SK-N-SH (cell line): ENCODE measurements around the gene EML1. TPM values are rescaled to one million over a fixed set of nuclear protein-coding genes. Genes with fewer than 3 reads are reported as not detected.

Experiments used
- CTCF ChIA-PET: fragments of 300-600, 350-600 bp; formaldehyde crosslinking; extraction: SDS; loops from one replicate; lab custom pipeline; 2021; lab: Yijun Ruan, JAX
- POLR2A ChIA-PET: fragments of 350-600 bp; sonication (Branson Sonifier 250); formaldehyde crosslinking; extraction: SDS; loops from one replicate; lab custom pipeline; 2020; ENCODE audit warnings: antibody characterized with exemption, inconsistent platforms; lab: Yijun Ruan, JAX
- DNase-seq: peaks from one replicate; pipeline ENCODE4 v3.0.0; 2012
- H2AFZ ChIP-seq: fragments of 200-600 bp; sonication (generic); 2 replicates; pipeline ENCODE4 v1.8.1; 2016; ENCODE audit warnings: antibody characterized with exemption, mild to moderate bottlenecking, low read depth
- H3F3A ChIP-seq: fragments of 200-600 bp; sonication (generic); replicated peaks from 2 replicates; pipeline ENCODE3; 2016; ENCODE audit warnings: antibody characterized with exemption, mild to moderate bottlenecking; ENCODE audit not compliant: insufficient read depth
- H3K27ac ChIP-seq, 2 experiments: fragments of 200-500 bp in 1 of 2; fragments of 200-600 bp in 1 of 2; sonication (Bioruptor generic) in 1 of 2; sonication (generic), shearing (Covaris generic) in 1 of 2; 2 replicates each; pipeline versions ENCODE4 v1.5.1 to v1.6.1; 2014 to 2016; ENCODE audit warnings: low read depth in 2 of 2, inconsistent platforms in 1 of 2, low read length in 1 of 2, mild to moderate bottlenecking in 1 of 2, mixed read lengths in 1 of 2
- H3K27me3 ChIP-seq: fragments of 200-600 bp; sonication (generic), shearing (Covaris generic); 2 replicates; pipeline ENCODE4 v1.6.1; 2016; ENCODE audit warnings: mixed run types; ENCODE audit not compliant: insufficient read depth
- H3K36me3 ChIP-seq, 2 experiments: fragments of 200-500 bp in 1 of 2; fragments of 200-600 bp in 1 of 2; sonication (Bioruptor generic) in 1 of 2; sonication (generic) in 1 of 2; replicated peaks in 1 of 2; 2 replicates each; pipeline versions ENCODE3 to v1.5.1; 2014 to 2016; ENCODE audit warnings: low read length in 1 of 2, mild to moderate bottlenecking in 1 of 2; ENCODE audit not compliant: insufficient read depth in 2 of 2, control insufficient read depth in 1 of 2
- H3K4me1 ChIP-seq, 2 experiments: fragments of 200-500 bp in 1 of 2; fragments of 200-600 bp in 1 of 2; sonication (Bioruptor generic) in 1 of 2; sonication (generic), shearing (Covaris generic) in 1 of 2; 2 replicates each; pipeline versions ENCODE4 v1.5.1 to v1.6.1; 2014 to 2016; ENCODE audit warnings: low read depth in 1 of 2, low read length in 1 of 2, mixed run types in 1 of 2; ENCODE audit not compliant: insufficient read depth in 2 of 2, control insufficient read depth in 1 of 2
- H3K4me2 ChIP-seq: fragments of 200-600 bp; sonication (generic), shearing (Covaris generic); 2 replicates; pipeline ENCODE4 v1.6.1; 2017; ENCODE audit warnings: mixed run types
- H3K4me3 ChIP-seq, 2 experiments: fragments of 200-500 bp in 1 of 2; fragments of 200-600 bp in 1 of 2; sonication (Bioruptor generic) in 1 of 2; sonication (generic), shearing (Covaris generic) in 1 of 2; 2 replicates each; pipeline versions ENCODE4 v1.5.1 to v1.8.1; 2014 to 2016; ENCODE audit warnings: low read depth in 2 of 2, inconsistent platforms in 1 of 2, low read length in 1 of 2, mild to moderate bottlenecking in 1 of 2, mixed read lengths in 1 of 2, moderate library complexity in 1 of 2
- H3K79me2 ChIP-seq: fragments of 200-600 bp; sonication (generic); 2 replicates; pipeline ENCODE4 v1.8.1; 2017; ENCODE audit warnings: mild to moderate bottlenecking; ENCODE audit not compliant: insufficient read depth
- H3K9ac ChIP-seq: fragments of 200-600 bp; sonication (generic); 2 replicates; pipeline ENCODE4 v1.6.1; 2017; ENCODE audit warnings: mixed run types
- H3K9me2 ChIP-seq: fragments of 200-600 bp; sonication (generic); 2 replicates; pipeline ENCODE4 v1.6.1; 2017; ENCODE audit warnings: mixed run types
- H3K9me3 ChIP-seq: fragments of 200-600 bp; sonication (generic); 2 replicates; pipeline ENCODE4 v1.6.1; 2017; ENCODE audit warnings: mixed run types, mild to moderate bottlenecking, moderate library complexity
- H4K20me1 ChIP-seq: fragments of 200-600 bp; sonication (generic); 2 replicates; pipeline ENCODE4 v1.6.1; 2017; ENCODE audit warnings: mild to moderate bottlenecking, mixed run types; ENCODE audit not compliant: insufficient read depth
- CHD2 ChIP-seq: fragments of 150-350 bp; IDR thresholded peaks from 2 replicates; pipeline ENCODE4 v1.6.1; 2018; ENCODE audit warnings: low read length; ENCODE audit not compliant: partially characterized antibody
- FOSL2 ChIP-seq: IDR thresholded peaks from 2 replicates; pipeline ENCODE4 v1.4.0; 2012; ENCODE audit warnings: low read depth, mild to moderate bottlenecking, moderate library complexity, borderline replicate concordance
- FOXJ3 ChIP-seq: sonication (generic); formaldehyde crosslinking; IDR thresholded peaks from 2 replicates; pipeline ENCODE4 v1.5.1; 2020; ENCODE audit warnings: mild to moderate bottlenecking, missing genetic modification reagents
- GABPA ChIP-seq: IDR thresholded peaks from 2 replicates; pipeline ENCODE4 v1.4.0; 2012; ENCODE audit warnings: low read depth, mild to moderate bottlenecking
- JUND ChIP-seq: IDR thresholded peaks from 2 replicates; pipeline ENCODE4 v1.4.0; 2012
- MXI1 ChIP-seq: IDR thresholded peaks from 2 replicates; pipeline ENCODE4 v1.6.1; 2012; ENCODE audit warnings: mild to moderate bottlenecking, low read depth, low read length, improper control_type of control experiment
- NFIC ChIP-seq: IDR thresholded peaks from 2 replicates; pipeline ENCODE4 v1.4.0; 2012; ENCODE audit warnings: borderline replicate concordance
- RAD21 ChIP-seq: IDR thresholded peaks from 2 replicates; pipeline ENCODE4 v1.6.1; 2012; ENCODE audit warnings: mild to moderate bottlenecking, low read length
- RFX5 ChIP-seq: IDR thresholded peaks from 2 replicates; pipeline ENCODE4 v1.6.1; 2012; ENCODE audit warnings: mild to moderate bottlenecking, improper control_type of control experiment, low read length
- SIN3A ChIP-seq: IDR thresholded peaks from 2 replicates; pipeline ENCODE4 v1.6.1; 2012; ENCODE audit warnings: low read depth, mild to moderate bottlenecking, low read length, moderate library complexity, borderline replicate concordance
- SMC3 ChIP-seq: IDR thresholded peaks from 2 replicates; pipeline ENCODE4 v1.6.1; 2012; ENCODE audit warnings: low read depth, low read length, improper control_type of control experiment
- TEAD4 ChIP-seq: IDR thresholded peaks from 2 replicates; pipeline ENCODE4 v1.4.0; 2012; ENCODE audit warnings: mild to moderate bottlenecking, borderline replicate concordance; ENCODE audit not compliant: insufficient read depth
- WGBS: methylation state at CpG from one replicate; pipeline ENCODE4 v1.1.6; 2017; ENCODE audit warnings: low lambda C conversion rate; 5-methylcytosine and 5-hydroxymethylcytosine counted together
- polyA plus RNA-seq, 3 experiments: library from polyadenylated mRNA; depleted of rRNA; stranded (reverse); fragments of >200 nt; gene quantifications; 2 replicates each; pipeline ENCODE4 v1.2.3, GENCODE V29; 2012
- TF ChIP-seq, protein P1 (sequence below): IDR thresholded peaks from 2 replicates; pipeline ENCODE4 v1.6.1; 2012; ENCODE audit warnings: mild to moderate bottlenecking, low read depth, low read length, moderate library complexity
- TF ChIP-seq, protein P2 (sequence below): IDR thresholded peaks from 2 replicates; pipeline ENCODE4; 2012
- TF ChIP-seq, protein P3 (sequence below): fragments of 150-350 bp; IDR thresholded peaks from 2 replicates; pipeline ENCODE4 v1.6.1; 2016; ENCODE audit warnings: mild to moderate bottlenecking, low read depth, low read length

Gene EML1
- polyA plus RNA-seq, 1 of the 3 experiments (the other 2 are of a cell fraction) = 6.3 TPM

DNA sequence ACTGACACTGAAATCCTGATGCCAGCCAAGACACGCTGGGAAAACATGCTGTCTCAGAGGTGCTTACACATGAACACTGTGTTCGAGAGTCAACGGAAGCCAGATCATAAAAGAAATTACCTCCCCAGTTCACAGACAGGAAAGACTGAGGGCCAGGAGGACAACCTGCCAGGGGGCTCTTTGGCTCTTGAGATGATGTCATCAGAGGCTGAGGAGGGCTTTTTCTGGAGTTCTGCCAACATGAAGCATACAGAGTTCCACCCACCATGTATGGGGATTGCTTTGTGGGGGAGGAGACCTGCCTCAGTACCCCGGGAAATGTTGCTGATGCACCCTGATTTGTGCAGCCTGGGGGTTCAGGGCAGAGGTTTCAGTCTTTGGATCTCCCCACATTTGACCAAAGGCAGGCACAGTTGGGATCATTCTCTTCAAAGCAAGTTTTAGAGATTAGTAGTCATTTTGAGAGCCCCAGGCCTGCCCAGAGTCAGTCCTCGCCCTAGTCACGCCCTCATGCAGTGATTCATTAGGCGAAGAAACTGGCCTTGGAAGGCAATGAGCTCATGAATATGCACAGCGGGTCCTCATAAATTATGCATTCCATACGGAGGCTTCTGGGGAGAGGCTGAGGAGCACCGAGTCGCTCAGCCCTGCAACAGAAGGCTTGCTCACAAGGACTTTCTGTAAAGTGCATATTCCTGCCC, 34.9 kb upstream of the EML1 start:
- 54% methylated on average over 9 of the region's 11 CpGs for WGBS
- Histone ChIP-seq H3K4me3 (no peak overlapping the region), H3K79me2 (no peaks in the 10 kb centered on the region), H3K27ac (peak overlapping the region in 1 of 2 experiments; percentile 97; a peak in 2 of 4 replicates), H3K9ac (peak overlapping the region; percentile 42; the same call in 1 of the 2 replicates), H3K4me2 (peak overlapping the region; percentile 53; the same call in 1 of the 2 replicates), H3K36me3 (no peaks in the 10 kb centered on the region), H3F3A (peaks cover 18% of the 10 kb centered on the region), H3K4me1 (peaks cover 3 to 49% of the 10 kb centered on the region in 2 experiments; a peak in 3 of 4 replicates), H3K9me2 (no peaks in the 10 kb centered on the region), H2AFZ (no peak overlapping the region), H4K20me1 (no peaks in the 10 kb centered on the region), H3K27me3 (no peaks in the 10 kb centered on the region), H3K9me3 (no peaks in the 10 kb centered on the region)
- POLR2A ChIA-PET = no interaction called here
- TF ChIP-seq FOSL2 (no peak), RAD21 (no peak), SMC3 (no peak), NFIC (0 out of 2 replicates have a peak, but pooled peaks have one; percentile 32), GABPA (no peak), FOXJ3 (CRISPR knock-in tag) (no peak), CHD2 (no peak), SIN3A (no peak), MXI1 (no peak), JUND (0 out of 2 replicates have a peak, but pooled peaks have one; percentile 4), RFX5 (no peak), TEAD4 (no peak)
- TF ChIP-seq, protein P1, sequence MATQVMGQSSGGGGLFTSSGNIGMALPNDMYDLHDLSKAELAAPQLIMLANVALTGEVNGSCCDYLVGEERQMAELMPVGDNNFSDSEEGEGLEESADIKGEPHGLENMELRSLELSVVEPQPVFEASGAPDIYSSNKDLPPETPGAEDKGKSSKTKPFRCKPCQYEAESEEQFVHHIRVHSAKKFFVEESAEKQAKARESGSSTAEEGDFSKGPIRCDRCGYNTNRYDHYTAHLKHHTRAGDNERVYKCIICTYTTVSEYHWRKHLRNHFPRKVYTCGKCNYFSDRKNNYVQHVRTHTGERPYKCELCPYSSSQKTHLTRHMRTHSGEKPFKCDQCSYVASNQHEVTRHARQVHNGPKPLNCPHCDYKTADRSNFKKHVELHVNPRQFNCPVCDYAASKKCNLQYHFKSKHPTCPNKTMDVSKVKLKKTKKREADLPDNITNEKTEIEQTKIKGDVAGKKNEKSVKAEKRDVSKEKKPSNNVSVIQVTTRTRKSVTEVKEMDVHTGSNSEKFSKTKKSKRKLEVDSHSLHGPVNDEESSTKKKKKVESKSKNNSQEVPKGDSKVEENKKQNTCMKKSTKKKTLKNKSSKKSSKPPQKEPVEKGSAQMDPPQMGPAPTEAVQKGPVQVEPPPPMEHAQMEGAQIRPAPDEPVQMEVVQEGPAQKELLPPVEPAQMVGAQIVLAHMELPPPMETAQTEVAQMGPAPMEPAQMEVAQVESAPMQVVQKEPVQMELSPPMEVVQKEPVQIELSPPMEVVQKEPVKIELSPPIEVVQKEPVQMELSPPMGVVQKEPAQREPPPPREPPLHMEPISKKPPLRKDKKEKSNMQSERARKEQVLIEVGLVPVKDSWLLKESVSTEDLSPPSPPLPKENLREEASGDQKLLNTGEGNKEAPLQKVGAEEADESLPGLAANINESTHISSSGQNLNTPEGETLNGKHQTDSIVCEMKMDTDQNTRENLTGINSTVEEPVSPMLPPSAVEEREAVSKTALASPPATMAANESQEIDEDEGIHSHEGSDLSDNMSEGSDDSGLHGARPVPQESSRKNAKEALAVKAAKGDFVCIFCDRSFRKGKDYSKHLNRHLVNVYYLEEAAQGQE = no peak
- TF ChIP-seq, protein P2, sequence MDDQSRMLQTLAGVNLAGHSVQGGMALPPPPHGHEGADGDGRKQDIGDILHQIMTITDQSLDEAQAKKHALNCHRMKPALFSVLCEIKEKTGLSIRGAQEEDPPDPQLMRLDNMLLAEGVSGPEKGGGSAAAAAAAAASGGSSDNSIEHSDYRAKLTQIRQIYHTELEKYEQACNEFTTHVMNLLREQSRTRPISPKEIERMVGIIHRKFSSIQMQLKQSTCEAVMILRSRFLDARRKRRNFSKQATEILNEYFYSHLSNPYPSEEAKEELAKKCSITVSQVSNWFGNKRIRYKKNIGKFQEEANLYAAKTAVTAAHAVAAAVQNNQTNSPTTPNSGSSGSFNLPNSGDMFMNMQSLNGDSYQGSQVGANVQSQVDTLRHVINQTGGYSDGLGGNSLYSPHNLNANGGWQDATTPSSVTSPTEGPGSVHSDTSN = peak; percentile 39
- TF ChIP-seq, protein P3, sequence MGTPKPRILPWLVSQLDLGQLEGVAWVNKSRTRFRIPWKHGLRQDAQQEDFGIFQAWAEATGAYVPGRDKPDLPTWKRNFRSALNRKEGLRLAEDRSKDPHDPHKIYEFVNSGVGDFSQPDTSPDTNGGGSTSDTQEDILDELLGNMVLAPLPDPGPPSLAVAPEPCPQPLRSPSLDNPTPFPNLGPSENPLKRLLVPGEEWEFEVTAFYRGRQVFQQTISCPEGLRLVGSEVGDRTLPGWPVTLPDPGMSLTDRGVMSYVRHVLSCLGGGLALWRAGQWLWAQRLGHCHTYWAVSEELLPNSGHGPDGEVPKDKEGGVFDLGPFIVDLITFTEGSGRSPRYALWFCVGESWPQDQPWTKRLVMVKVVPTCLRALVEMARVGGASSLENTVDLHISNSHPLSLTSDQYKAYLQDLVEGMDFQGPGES = no peak
- CTCF ChIA-PET = interaction anchor here (1.1 to 1.6 kb wide), 5 partner anchors 9 to 189 kb away, joined by 3 to 6 read pairs (median 3); no protein-coding TSS in a partner anchor
- no peak for DNase-seq
